GM12878 (cell line): ENCODE measurements around the gene RUNX3.

Source experiments
- GABPA ChIP-seq: IDR thresholded peaks from 2 replicates; pipeline ENCODE4 v1.6.1; 2014; ENCODE audit warnings: antibody characterized with exemption, low read depth, mild to moderate bottlenecking, inconsistent platforms
- REST ChIP-seq: IDR thresholded peaks from 2 replicates; pipeline ENCODE4 v1.6.1; 2012; ENCODE audit warnings: mild to moderate bottlenecking, low read depth, low read length
- TCF12 ChIP-seq: IDR thresholded peaks from 2 replicates; pipeline ENCODE4 v1.6.1; 2011; ENCODE audit warnings: low read depth, mild to moderate bottlenecking, low read length
- ZBED1 ChIP-seq: IDR thresholded peaks from 2 replicates; pipeline ENCODE4 v1.6.1; 2016; ENCODE audit warnings: borderline replicate concordance
- TF ChIP-seq, protein P1 (sequence below), 3 experiments: IDR thresholded peaks in 2 of 3; conservative IDR thresholded peaks in 1 of 3; 2 replicates each; pipeline ENCODE4 v1.5.1; 2011; ENCODE audit warnings: low read depth in 3 of 3, low read length in 3 of 3, mild to moderate bottlenecking in 3 of 3, control low read depth in 2 of 3, moderate library complexity in 2 of 3, inconsistent platforms in 1 of 3, mixed read lengths in 1 of 3; ENCODE audit not compliant: control insufficient read depth in 2 of 3, insufficient read depth in 1 of 3; ENCODE audit errors: extremely low read depth in 1 of 3

DNA sequence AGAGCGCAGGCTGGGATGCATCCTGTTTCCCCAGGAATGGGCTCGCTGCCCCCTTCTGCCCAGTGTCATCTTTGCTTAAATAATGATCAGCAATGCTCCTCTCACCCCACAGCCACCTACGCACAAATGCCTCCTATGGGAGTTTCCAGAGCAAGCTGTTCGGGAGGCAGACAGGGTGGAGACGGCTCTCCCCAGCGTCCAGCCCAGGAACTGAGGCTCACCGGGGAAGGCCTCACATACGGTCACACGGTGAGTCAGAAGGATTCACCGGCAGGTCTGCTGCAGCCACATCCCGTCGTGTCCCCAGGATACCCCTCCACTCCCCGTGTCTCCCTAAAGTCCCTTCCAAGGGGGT, 40.3 kb upstream of the RUNX3 start:
- TF ChIP-seq, protein P1, sequence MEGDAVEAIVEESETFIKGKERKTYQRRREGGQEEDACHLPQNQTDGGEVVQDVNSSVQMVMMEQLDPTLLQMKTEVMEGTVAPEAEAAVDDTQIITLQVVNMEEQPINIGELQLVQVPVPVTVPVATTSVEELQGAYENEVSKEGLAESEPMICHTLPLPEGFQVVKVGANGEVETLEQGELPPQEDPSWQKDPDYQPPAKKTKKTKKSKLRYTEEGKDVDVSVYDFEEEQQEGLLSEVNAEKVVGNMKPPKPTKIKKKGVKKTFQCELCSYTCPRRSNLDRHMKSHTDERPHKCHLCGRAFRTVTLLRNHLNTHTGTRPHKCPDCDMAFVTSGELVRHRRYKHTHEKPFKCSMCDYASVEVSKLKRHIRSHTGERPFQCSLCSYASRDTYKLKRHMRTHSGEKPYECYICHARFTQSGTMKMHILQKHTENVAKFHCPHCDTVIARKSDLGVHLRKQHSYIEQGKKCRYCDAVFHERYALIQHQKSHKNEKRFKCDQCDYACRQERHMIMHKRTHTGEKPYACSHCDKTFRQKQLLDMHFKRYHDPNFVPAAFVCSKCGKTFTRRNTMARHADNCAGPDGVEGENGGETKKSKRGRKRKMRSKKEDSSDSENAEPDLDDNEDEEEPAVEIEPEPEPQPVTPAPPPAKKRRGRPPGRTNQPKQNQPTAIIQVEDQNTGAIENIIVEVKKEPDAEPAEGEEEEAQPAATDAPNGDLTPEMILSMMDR (IDR thresholded peaks at IDR 0.05 in 2 of 3, conservative IDR thresholded peaks at IDR 0.05 in 1 of 3; ENCODE audit: control insufficient read depth in 2 of 3, extremely low read depth in 1 of 3, insufficient read depth in 1 of 3, low read depth in 3 of 3, low read length in 3 of 3), result no peak
- TF ChIP-seq GABPA, result no peak
- no peak for TF ChIP-seq TCF12
- no peak for TF ChIP-seq ZBED1
- no peak for TF ChIP-seq REST
